Hepatocyte (in vitro differentiated cells): ENCODE data around the gene USO1.

Experiments
- CTCF ChIP-seq: fragments of 200-600 bp; sonication (generic); IDR thresholded peaks from 2 replicates; pipeline ENCODE4 v1.5.1; 2016; ENCODE audit warnings: antibody characterized with exemption, mild to moderate bottlenecking; ENCODE audit not compliant: poor library complexity
- EZH2 ChIP-seq: fragments of 200-600 bp; sonication (generic); IDR thresholded peaks from 2 replicates; pipeline ENCODE4 v1.6.1; 2016; ENCODE audit warnings: antibody characterized with exemption, mild to moderate bottlenecking, borderline replicate concordance
- EZH2phosphoT487 ChIP-seq: fragments of 200-600 bp; sonication (generic); IDR thresholded peaks from one replicate; pipeline ENCODE4 v1.6.1; 2018; ENCODE audit warnings: antibody characterized with exemption, mild to moderate bottlenecking, low read depth, moderate library complexity; ENCODE audit not compliant: unreplicated experiment, severe bottlenecking

GRCh38 chr4:75752637-75753036, 28.3 kb downstream of the USO1 start:
- TF ChIP-seq CTCF (no peak), EZH2 (no peak), EZH2phosphoT487 (no peak)
